Ovary (tissue), 9 donors: Measurements from ENCODE around the gene MMP20. TPM values are rescaled to one million over a fixed set of nuclear protein-coding genes. Genes with fewer than 3 reads are reported as not detected.

Experiments used
- DNase-seq, 5 donors: peaks; one replicate each; pipeline ENCODE4 v3.0.0-alpha.2; 2019 to 2020
- H3K27ac ChIP-seq, 2 donors: fragments of 200-600 bp; one replicate each; pipeline versions ENCODE4 v1.5.1 to v1.8.0; 2019 to 2022
- H3K27me3 ChIP-seq: fragments of 200-600 bp; one replicate; pipeline ENCODE4 v1.8.0; 2022
- H3K36me3 ChIP-seq: fragments of 200-600 bp; sonication (generic); one replicate; pipeline ENCODE4 v1.5.1; 2019
- H3K4me1 ChIP-seq: one replicate; pipeline ENCODE4 v1.8.1; 2013; ENCODE audit warnings: mild to moderate bottlenecking, moderate library complexity; ENCODE audit not compliant: insufficient read depth
- H3K4me3 ChIP-seq: fragments of 200-600 bp; sonication (generic); one replicate; pipeline ENCODE4 v1.5.1; 2017
- H3K9me3 ChIP-seq, 2 donors: fragments of 200-600 bp in 1 of 2; sonication (generic) in 1 of 2; one replicate each; pipeline versions ENCODE4 v1.5.1 to v1.8.1; 2013 to 2019; ENCODE audit warnings: mild to moderate bottlenecking in 1 of 2, moderate library complexity in 1 of 2
- EP300 ChIP-seq: sonication (generic); formaldehyde crosslinking; IDR thresholded peaks from one replicate; pipeline ENCODE4 v1.6.1; 2017; ENCODE audit warnings: antibody characterized with exemption
- POLR2A ChIP-seq: fragments of 450-650 bp; IDR thresholded peaks from one replicate; pipeline ENCODE4 v1.6.1; 2017; ENCODE audit warnings: antibody characterized with exemption, mild to moderate bottlenecking, moderate library complexity
- WGBS, 3 donors: extraction: QIAGEN DNeasy Blood & Tissue Kit in 1 of 3; methylation state at CpG; one replicate each; pipeline versions ENCODE4 v1.1.5 to v1.1.7; 2013 to 2017; 5-methylcytosine and 5-hydroxymethylcytosine counted together
- intact Hi-C, 4 donors: fragments of 100-400 bp; cut with DNase I; formaldehyde crosslinking; loops; one replicate each; pipeline versions ENCODE4 v1.11.0 to v1.15.1; 2022 to 2023
- polyA plus RNA-seq, 2 donors: library from polyadenylated mRNA; stranded (reverse); fragments of 200-250 nt in 1 of 2; fragments of 350-450 nt in 1 of 2; fragmentation: Illumina TruSeq in 1 of 2; extraction: RNeasy Lipid Tissue Mini Kit (QIAGEN cat#74804) in 1 of 2; gene quantifications; one replicate each; pipeline ENCODE4 v1.2.3, GENCODE V29; 2013 to 2014
- total RNA-seq, 7 donors: library from RNA; depleted of rRNA in 2 of 7; stranded (reverse); fragments of >200 nt in 2 of 7; fragmentation: NEBNext Ultra II Directional in 3 of 7; extraction: Animal tissue kit (Norgen Biotek cat#: 25700) in 3 of 7; gene quantifications; one replicate each; pipeline versions ENCODE4 v1.1.0 to v1.2.4, GENCODE V29; 2016 to 2023
- TF ChIP-seq, protein P1 (sequence below), 3 donors: fragments of 450-650 bp in 2 of 3; fragments of 200-600 bp in 1 of 3; IDR thresholded peaks; one replicate each; pipeline versions ENCODE4 v1.5.1 to v1.8.0; 2016 to 2022; ENCODE audit warnings: antibody characterized with exemption in 3 of 3, mild to moderate bottlenecking in 1 of 3
- donor health status: DM: no; HTN: no; CAD: no; lungs with moderate emphysema.
- donor health status: DM: no; HTN: no; CAD: no.
- donor health status: Bipolar disorder and iron deficiency.
- donor health status: DM: yes; HTN: yes; CAD: no.
- donor health status: DM: no; HTN: no; CAD: no.
- donor health status: DM: yes; HTN: yes; CAD: no.

MMP20 gene
- total and polyA plus RNA-seq, 9 donors = not detected

DNA sequence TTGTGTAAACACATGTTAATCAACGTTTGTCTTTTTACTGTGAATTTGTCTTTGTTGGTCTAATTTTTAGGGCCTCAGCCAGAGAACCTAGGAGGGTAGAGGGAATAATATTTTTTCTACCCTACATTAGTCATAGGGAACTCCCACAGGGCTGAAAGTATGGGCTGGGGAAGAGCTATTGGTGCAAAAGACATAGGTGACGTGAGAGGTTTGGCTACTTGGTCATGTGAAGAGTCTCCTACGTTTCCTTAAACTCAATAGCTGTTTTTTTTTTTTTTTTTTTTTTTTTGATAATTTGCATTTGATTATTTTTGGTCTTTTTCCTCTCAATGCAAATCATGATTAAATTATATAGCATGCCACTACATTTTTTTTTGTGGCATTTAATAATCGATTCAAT lies 78.7 kb downstream of the MMP20 start:
- H3K4me1 ChIP-seq = no peaks in the 10 kb centered on the region
- no peak overlapping the region for H3K4me3 ChIP-seq
- H3K27me3 ChIP-seq = no peaks in the 10 kb centered on the region
- intact Hi-C loops = no loop called here
- H3K36me3 ChIP-seq = no peaks in the 10 kb centered on the region
- no peak overlapping the region for H3K27ac ChIP-seq
- DNase-seq = no peak
- TF ChIP-seq POLR2A (no peak), EP300 (no peak)
- TF ChIP-seq, protein P1, sequence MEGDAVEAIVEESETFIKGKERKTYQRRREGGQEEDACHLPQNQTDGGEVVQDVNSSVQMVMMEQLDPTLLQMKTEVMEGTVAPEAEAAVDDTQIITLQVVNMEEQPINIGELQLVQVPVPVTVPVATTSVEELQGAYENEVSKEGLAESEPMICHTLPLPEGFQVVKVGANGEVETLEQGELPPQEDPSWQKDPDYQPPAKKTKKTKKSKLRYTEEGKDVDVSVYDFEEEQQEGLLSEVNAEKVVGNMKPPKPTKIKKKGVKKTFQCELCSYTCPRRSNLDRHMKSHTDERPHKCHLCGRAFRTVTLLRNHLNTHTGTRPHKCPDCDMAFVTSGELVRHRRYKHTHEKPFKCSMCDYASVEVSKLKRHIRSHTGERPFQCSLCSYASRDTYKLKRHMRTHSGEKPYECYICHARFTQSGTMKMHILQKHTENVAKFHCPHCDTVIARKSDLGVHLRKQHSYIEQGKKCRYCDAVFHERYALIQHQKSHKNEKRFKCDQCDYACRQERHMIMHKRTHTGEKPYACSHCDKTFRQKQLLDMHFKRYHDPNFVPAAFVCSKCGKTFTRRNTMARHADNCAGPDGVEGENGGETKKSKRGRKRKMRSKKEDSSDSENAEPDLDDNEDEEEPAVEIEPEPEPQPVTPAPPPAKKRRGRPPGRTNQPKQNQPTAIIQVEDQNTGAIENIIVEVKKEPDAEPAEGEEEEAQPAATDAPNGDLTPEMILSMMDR (IDR thresholded peaks at IDR 0.05) = no peak
- no peaks in the 10 kb centered on the region for H3K9me3 ChIP-seq
- 62 to 71% (median 67%) methylated on average over 4 of the region's 4 CpGs for WGBS, 3 donors

DNA sequence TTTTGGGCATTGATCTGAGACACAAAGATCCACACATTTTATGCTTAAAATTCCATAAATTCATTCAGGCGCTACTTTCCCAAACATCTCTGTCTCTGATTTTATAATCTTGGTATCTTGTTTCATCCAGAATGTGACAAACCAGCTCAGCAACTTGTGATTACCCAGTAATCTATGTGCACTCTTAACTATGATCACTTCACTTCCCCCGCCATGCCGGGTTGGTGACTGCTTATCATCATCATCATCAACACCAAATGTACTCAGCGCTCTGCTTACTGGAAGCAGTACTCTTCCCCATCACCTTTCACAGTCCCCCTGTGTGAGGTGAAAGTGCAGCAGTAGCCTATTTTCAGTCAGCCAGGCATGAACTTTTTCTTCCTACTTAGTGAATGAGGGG lies 79.4 kb downstream of the MMP20 start:
- no peak for DNase-seq
- TF ChIP-seq EP300 = no peak
- TF ChIP-seq POLR2A = no peak
- TF ChIP-seq, protein P1 (IDR thresholded peaks at IDR 0.05) = no peak

DNA sequence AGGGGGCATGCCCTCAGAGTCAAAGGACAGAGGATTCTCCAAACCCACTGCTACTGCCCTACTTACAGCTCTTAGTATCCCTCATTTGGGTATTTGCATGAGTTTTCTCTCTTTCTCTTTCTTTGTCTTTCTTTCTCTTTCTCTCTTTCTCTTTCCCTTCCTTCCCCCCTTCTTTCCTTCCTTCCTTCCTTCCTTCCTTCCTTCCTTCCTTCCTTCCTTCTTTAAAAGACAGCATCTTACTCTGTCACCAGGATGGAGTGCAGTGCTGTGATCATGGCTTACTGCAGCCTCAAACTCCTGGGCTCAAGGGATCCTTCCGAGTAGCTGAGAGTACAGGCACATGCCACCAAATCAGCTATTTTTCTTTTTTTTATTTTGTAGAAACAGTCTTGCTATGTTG lies 80.5 kb downstream of the MMP20 start:
- Histone ChIP-seq H3K4me1 (no peaks in the 10 kb centered on the region), H3K36me3 (no peaks in the 10 kb centered on the region), H3K27ac (no peak overlapping the region), H3K27me3 (no peaks in the 10 kb centered on the region), H3K9me3 (no peaks in the 10 kb centered on the region), H3K4me3 (no peak overlapping the region)
- intact Hi-C loops = no loop called here
- DNase-seq = no peak
- 81 to 92% (median 87%) methylated on average over 1 of the region's 1 CpG for WGBS, 3 donors
- TF ChIP-seq EP300 (no peak), POLR2A (no peak)
- TF ChIP-seq, protein P1 (IDR thresholded peaks at IDR 0.05) = no peak

More for the DNA sequence above, 79.4 kb downstream of the MMP20 start:
- Histone ChIP-seq H3K27ac (no peak overlapping the region), H3K4me1 (no peaks in the 10 kb centered on the region), H3K27me3 (no peaks in the 10 kb centered on the region), H3K9me3 (no peaks in the 10 kb centered on the region), H3K4me3 (no peak overlapping the region), H3K36me3 (no peaks in the 10 kb centered on the region)
- intact Hi-C loops = no loop called here
- WGBS, 3 donors = 82 to 91% (median 85%) methylated on average over 4 of the region's 4 CpGs

DNA sequence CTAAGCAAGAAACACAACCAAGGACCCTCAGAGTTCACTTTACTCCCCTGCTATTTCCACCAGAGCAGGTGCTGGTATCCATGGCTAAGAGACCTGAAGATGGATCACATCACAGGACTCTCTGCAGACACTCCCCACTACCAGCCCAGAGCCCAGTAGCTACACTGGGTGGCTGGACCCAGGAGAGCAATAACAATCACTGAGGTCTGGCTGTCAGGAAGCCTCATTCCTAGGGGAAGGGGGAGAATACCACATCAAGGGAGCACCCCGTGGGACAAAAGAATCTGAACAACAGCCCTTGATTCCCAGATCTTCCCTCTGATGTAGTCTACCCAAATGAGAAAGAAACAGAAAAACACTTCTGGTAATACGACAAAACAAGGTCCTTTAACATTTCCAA lies 85.6 kb downstream of the MMP20 start:
- Histone ChIP-seq H3K9me3 (no peaks in the 10 kb centered on the region), H3K4me1 (no peaks in the 10 kb centered on the region), H3K36me3 (no peaks in the 10 kb centered on the region), H3K27ac (no peak overlapping the region), H3K4me3 (no peak overlapping the region), H3K27me3 (no peaks in the 10 kb centered on the region)
- no peak for DNase-seq
- 76 to 84% (median 79%) methylated on average over 2 of the region's 2 CpGs for WGBS, 3 donors
- TF ChIP-seq, protein P1 (IDR thresholded peaks at IDR 0.05) = no peak
- no peak for TF ChIP-seq POLR2A
- intact Hi-C loops = no loop called here

DNA sequence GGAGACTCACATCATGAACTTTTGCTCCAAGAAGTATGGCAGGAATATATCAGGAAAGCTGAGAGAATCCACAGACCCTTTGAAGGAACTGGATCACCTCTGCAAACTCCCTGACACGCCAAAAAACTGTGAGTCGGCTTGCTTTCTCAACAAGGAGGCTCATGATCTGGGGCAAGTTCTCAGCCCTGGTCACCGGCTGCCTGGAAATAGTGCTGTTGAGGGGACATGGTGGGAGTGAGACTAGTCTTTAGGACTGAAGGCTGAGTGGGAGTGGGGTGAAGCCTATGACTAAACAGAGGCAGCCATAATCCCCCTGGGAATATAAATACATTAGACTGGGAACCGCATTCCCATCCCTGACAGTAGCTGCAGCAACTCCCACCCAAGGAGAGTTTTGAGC lies 86.2 kb downstream of the MMP20 start:
- H3K9me3 ChIP-seq = no peaks in the 10 kb centered on the region
- intact Hi-C loops = no loop called here
- 81 to 96% (median 92%) methylated on average over 4 of the region's 4 CpGs for WGBS, 3 donors

More for the DNA sequence above, 86.2 kb downstream of the MMP20 start:
- Histone ChIP-seq H3K27me3 (no peaks in the 10 kb centered on the region), H3K4me3 (no peak overlapping the region), H3K4me1 (no peaks in the 10 kb centered on the region), H3K27ac (no peak overlapping the region), H3K36me3 (no peaks in the 10 kb centered on the region)
- DNase-seq = no peak
- TF ChIP-seq, protein P1 (IDR thresholded peaks at IDR 0.05) = no peak
- TF ChIP-seq POLR2A (no peak), EP300 (no peak)
